ENCODE results near the gene MAMDC4. TPM values are rescaled to one million over a fixed set of nuclear protein-coding genes. Genes with fewer than 3 reads are reported as not detected.

MAMDC4 gene
- total and polyA plus RNA-seq, 2 experiments from 2014 or later = 17.8 to 22.2 TPM

DNA sequence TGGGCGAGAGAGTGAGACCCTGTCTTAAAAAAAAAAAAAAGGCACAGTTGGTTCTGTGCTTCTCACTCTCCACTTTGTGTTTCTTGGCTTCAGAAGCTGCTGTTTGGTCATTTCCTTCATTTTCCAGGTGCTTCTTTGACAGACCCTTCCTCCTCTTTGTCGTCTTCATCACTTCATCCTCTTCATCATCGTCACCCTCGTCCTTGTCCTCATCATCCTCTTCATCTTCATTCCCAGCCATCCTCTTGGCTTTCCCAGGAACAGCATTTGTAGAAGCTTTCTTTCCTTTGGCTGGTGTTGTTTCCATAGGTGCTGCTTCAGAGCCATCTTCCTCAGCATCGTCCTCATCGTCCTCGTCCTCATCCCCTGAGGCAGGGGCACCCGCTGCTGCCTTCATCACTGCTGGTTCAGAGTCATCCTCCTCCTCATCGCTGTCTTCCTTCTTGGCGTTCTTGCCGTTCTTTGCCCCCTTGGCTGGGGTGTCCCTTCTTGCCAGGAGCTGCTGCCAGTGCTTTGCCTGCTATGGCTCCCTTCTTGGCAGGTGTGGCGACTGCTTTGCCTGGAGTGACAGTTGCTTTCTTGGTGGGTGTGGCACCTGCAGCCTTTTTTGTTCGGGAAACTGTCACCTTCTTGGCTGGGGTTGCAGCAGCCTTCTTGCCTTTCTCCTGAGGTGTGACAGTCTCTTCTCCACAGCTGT is 37.3 kb upstream of the MAMDC4 start:
- Histone ChIP-seq H3K4me1 (ENCODE audit: low read depth) (peaks cover 10% of the 10 kb centered on the region), H3K4me3 (no peak overlapping the region), H3K9me3 (ENCODE audit: low read depth) (no peaks in the 10 kb centered on the region), H3K36me3 (peaks cover 10% of the 10 kb centered on the region), H3K27me3 (no peaks in the 10 kb centered on the region), H3K27ac (no peak overlapping the region)
- TF ChIP-seq, protein P1, sequence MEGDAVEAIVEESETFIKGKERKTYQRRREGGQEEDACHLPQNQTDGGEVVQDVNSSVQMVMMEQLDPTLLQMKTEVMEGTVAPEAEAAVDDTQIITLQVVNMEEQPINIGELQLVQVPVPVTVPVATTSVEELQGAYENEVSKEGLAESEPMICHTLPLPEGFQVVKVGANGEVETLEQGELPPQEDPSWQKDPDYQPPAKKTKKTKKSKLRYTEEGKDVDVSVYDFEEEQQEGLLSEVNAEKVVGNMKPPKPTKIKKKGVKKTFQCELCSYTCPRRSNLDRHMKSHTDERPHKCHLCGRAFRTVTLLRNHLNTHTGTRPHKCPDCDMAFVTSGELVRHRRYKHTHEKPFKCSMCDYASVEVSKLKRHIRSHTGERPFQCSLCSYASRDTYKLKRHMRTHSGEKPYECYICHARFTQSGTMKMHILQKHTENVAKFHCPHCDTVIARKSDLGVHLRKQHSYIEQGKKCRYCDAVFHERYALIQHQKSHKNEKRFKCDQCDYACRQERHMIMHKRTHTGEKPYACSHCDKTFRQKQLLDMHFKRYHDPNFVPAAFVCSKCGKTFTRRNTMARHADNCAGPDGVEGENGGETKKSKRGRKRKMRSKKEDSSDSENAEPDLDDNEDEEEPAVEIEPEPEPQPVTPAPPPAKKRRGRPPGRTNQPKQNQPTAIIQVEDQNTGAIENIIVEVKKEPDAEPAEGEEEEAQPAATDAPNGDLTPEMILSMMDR (IDR thresholded peaks at IDR 0.05; ENCODE audit: low read depth, low read length) = no peak
- DNase-seq (ENCODE audit: low read depth in 1 of 2, low spot score in 1 of 2) = no peak

DNA sequence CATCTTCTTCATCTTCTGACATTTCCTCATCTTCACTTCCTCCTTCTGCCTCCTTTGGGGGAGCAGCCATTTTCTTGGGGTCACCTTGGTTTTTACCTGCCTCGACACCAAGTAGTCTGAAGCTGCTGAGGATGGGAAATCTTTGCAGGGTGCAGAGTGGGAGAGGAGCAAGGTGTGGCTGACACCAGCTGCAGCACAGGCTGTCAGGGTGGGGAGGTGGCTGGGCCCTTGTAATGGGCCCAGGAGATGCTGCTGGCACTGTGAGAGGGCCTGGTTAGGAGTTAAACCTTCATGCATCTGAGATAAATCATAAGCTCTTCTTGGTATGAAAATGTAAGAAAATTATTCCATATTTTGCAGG is 36.7 kb upstream of the MAMDC4 start:
- Histone ChIP-seq H3K4me3 (no peak overlapping the region), H3K9me3 (ENCODE audit: low read depth) (no peaks in the 10 kb centered on the region), H3K36me3 (peaks cover 10% of the 10 kb centered on the region), H3K27ac (no peak overlapping the region), H3K27me3 (no peaks in the 10 kb centered on the region), H3K4me1 (ENCODE audit: low read depth) (peaks cover 5% of the 10 kb centered on the region)
- TF ChIP-seq, protein P1 (IDR thresholded peaks at IDR 0.05; ENCODE audit: low read depth, low read length) = no peak
- no peak for DNase-seq (ENCODE audit: low read depth in 1 of 2, low spot score in 1 of 2)

DNA sequence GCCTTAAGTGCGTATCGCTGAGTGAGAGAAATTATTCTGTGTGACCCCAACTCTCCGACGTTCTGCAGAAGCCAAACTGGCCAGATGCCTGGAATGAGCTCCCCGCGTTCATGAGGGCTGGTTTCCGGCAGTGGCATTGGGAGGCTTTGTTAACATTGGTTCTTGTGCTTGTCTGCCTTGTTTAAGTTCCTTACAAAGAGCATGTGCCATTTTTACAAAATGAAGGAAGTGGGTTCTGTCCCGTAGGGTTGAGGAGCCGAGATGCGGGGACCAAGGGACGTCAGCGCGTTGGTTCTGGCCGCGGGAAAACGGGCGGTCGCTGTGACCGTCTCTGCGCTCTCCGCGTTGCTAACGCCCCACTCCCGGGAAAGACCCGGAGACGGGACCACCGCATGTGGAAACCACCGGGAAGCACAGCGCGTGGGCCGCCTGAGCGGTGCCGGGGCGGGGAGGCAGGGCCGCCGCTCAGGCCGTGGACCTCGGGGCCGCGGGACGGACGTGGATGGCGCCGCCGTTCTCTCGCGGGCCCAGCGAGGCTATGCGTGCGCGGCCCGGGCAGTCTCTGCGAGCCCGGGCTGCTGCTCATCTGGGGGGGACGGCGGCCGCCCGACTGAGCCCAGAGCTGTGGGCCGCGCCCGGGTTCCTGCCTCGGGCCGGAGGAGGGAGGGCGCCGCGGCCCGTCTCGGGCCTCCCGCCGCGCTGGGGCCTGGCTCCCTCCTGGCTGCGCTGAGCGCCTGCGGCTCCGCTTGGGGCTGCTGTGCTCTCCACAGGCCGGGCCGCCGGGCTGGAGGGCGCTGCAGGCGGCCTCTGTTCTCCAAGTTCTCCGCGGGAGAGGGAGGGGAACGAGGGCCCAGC is 30.9 kb upstream of the MAMDC4 start:
- TF ChIP-seq, protein P1 (IDR thresholded peaks at IDR 0.05; ENCODE audit: low read depth, low read length) = no peak
- H3K4me3 ChIP-seq = peak overlapping the region; percentile 15
- peaks cover 3% of the 10 kb centered on the region for H3K4me1 ChIP-seq (ENCODE audit: low read depth)
- H3K27ac ChIP-seq = peak overlapping the region; percentile 45
- no peaks in the 10 kb centered on the region for H3K27me3 ChIP-seq
- DNase-seq (ENCODE audit: low read depth in 1 of 2, low spot score in 1 of 2) = peak; percentile 66
- peaks cover 8% of the 10 kb centered on the region for H3K36me3 ChIP-seq
- H3K9me3 ChIP-seq (ENCODE audit: low read depth) = no peaks in the 10 kb centered on the region

DNA sequence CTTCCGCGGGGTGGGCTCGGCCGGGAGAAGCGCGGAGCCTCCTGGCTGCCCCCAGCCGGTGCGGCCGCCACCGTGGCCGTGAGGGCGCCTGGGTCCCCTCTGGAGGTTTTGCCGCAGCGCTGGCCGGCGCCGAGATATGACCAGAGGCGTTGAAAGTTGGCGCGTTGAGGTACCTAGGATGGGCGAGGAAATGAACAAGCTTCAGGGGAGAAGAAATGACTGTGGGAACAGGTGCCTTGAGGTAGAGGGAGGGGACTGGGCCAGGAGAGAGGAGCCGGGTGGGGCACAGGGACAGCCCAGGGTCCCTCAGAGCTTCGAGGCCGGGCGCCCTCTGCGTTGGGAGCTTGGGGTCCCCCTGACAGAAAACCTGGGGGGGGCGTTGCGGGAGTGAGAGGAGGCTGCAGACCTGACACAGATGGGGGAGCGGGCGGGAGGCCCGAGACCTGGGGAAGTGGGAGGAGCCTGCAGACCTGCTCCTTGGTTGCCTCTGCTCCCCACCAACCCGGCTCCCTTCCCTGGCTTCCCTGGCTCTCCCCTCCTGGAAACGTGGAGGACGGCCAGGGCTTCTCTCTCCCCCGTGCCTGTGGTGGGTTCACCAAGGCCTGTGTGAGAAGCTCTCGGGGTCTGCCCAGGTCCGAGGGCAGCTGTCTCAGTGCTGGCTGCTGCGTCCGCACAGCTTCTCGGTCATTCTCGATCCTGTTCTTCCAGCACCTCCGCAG is 30.2 kb upstream of the MAMDC4 start:
- Histone ChIP-seq H3K4me1 (ENCODE audit: low read depth) (peaks cover 3% of the 10 kb centered on the region), H3K36me3 (peaks cover 15% of the 10 kb centered on the region), H3K27me3 (no peaks in the 10 kb centered on the region), H3K27ac (peak overlapping the region; percentile 45), H3K9me3 (ENCODE audit: low read depth) (no peaks in the 10 kb centered on the region), H3K4me3 (no peak overlapping the region)
- DNase-seq (ENCODE audit: low read depth in 1 of 2, low spot score in 1 of 2) = no peak
- TF ChIP-seq, protein P1 (IDR thresholded peaks at IDR 0.05; ENCODE audit: low read depth, low read length) = no peak

DNA sequence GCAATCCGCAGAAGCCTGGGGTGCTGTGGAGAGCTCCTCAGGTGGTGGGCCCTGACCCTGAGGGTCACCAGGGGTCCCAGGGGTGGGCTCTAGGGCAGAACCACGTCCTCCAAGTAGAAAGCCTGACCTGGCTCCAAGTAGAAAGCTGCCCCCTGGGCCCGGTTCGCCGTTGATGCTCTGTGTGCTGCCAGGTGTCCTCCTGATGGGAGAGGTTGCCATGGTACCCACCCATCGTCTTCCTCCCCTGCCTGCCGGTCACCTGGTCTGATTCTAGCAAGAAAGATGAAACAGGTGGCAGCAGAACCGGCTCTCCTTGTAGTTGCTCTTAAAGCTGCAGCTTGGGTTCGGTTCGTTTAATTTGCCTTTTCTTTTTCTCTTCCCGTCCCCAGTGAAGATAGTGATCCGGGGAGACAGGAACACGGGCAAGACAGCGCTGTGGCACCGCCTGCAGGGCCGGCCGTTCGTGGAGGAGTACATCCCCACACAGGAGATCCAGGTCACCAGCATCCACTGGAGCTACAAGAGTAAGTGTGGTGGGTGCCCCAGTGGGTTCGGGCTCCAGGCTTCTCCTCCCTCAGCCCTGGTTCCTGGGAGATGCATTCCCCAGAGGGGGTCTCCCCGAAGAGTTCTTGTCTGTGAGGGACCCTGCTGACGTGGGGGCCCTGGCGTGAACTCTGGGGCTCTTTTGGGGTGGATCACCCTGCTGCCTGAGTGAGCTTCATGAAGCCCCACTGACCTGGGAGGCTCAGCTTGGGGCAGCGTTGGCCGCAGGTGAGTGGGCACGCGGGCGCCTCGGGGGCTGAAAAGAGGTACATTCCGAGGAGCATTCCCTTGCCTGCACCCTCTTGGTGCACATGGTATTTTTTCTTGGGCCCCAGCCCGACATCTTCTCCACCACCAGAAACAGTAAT is 28.8 kb upstream of the MAMDC4 start:
- H3K27ac ChIP-seq = no peak overlapping the region
- peaks cover 3% of the 10 kb centered on the region for H3K4me1 ChIP-seq (ENCODE audit: low read depth)
- no peaks in the 10 kb centered on the region for H3K9me3 ChIP-seq (ENCODE audit: low read depth)
- H3K4me3 ChIP-seq = no peak overlapping the region
- TF ChIP-seq, protein P1 (IDR thresholded peaks at IDR 0.05; ENCODE audit: low read depth, low read length) = no peak
- DNase-seq (ENCODE audit: low read depth in 1 of 2, low spot score in 1 of 2) = no peak
- no peaks in the 10 kb centered on the region for H3K27me3 ChIP-seq
- peaks cover 16% of the 10 kb centered on the region for H3K36me3 ChIP-seq
